ENCODE measurements around the gene PKNOX2.

The PKNOX2 gene

GRCh38 chr11:125320347-125321076 is 156.0 kb downstream of the PKNOX2 start:
- DNase-seq = no peak

GRCh38 chr11:125322289-125322688 is 157.7 kb downstream of the PKNOX2 start:
- no peak for DNase-seq

GRCh38 chr11:125325196-125325595 is 160.6 kb downstream of the PKNOX2 start:
- no peak for DNase-seq

- DNase-seq = no peak
These were observed 161.6 kb downstream of the PKNOX2 start for GRCh38 chr11:125326126-125326525.

- no peak for DNase-seq
These were observed 163.1 kb downstream of the PKNOX2 start for GRCh38 chr11:125327518-125328224.

GRCh38 chr11:125328225-125328580 is 163.7 kb downstream of the PKNOX2 start:
- no peak for DNase-seq

- no peak for DNase-seq
These were observed 165.2 kb downstream of the PKNOX2 start for GRCh38 chr11:125329786-125330185.

- no peak for DNase-seq
These were observed 166.1 kb downstream of the PKNOX2 start for GRCh38 chr11:125330462-125331325.

- DNase-seq = no peak
These were observed 166.9 kb downstream of the PKNOX2 start for GRCh38 chr11:125331357-125332035.

GRCh38 chr11:125332821-125333220 is 168.3 kb downstream of the PKNOX2 start:
- DNase-seq = no peak

GRCh38 chr11:125333354-125334073 is 169.0 kb downstream of the PKNOX2 start:
- DNase-seq = no peak

- DNase-seq = no peak
These were observed 170.6 kb downstream of the PKNOX2 start for GRCh38 chr11:125335106-125335505.

- DNase-seq = no peak
These were observed 173.6 kb downstream of the PKNOX2 start for GRCh38 chr11:125337836-125338834.

GRCh38 chr11:125338886-125339811 is 174.6 kb downstream of the PKNOX2 start:
- no peak for DNase-seq

- DNase-seq = no peak
These were observed 177.1 kb downstream of the PKNOX2 start for GRCh38 chr11:125341676-125342075.

- no peak for DNase-seq
These were observed 177.9 kb downstream of the PKNOX2 start for GRCh38 chr11:125342281-125342930.

GRCh38 chr11:125343086-125343717 is 178.7 kb downstream of the PKNOX2 start:
- no peak for DNase-seq

- DNase-seq = no peak
These were observed 179.2 kb downstream of the PKNOX2 start for GRCh38 chr11:125343718-125344131.
